Mucosa of stomach (tissue), 1 donor: ENCODE measurements around the gene MLLT3.

Experiments
- H3K27me3 ChIP-seq: one replicate; pipeline ENCODE4 v1.7.0; 2013; ENCODE audit warnings: mild to moderate bottlenecking, low read length; ENCODE audit not compliant: control insufficient read depth, insufficient read depth
- H3K36me3 ChIP-seq: one replicate; pipeline ENCODE4 v1.7.0; 2013; ENCODE audit warnings: low read length; ENCODE audit not compliant: control insufficient read depth, insufficient read depth
- H3K4me1 ChIP-seq: one replicate; pipeline ENCODE4 v1.7.0; 2013; ENCODE audit warnings: mild to moderate bottlenecking, low read length; ENCODE audit not compliant: control insufficient read depth, insufficient read depth
- H3K4me3 ChIP-seq: one replicate; pipeline ENCODE4 v1.7.0; 2013; ENCODE audit warnings: low read length
- H3K9ac ChIP-seq: one replicate; pipeline ENCODE4 v1.7.0; 2013; ENCODE audit warnings: mild to moderate bottlenecking, low read length, moderate library complexity
- H3K9me3 ChIP-seq: one replicate; pipeline ENCODE4 v1.7.0; 2013; ENCODE audit warnings: mild to moderate bottlenecking, low read length, moderate library complexity; ENCODE audit not compliant: control insufficient read depth
- donor health status: Pancreatic carcinoma.

MLLT3 gene

GRCh38 chr9:20406344-20406743, 216.0 kb downstream of the MLLT3 start:
- no peaks in the 10 kb centered on the region for H3K9me3 ChIP-seq
- peaks cover 11% of the 10 kb centered on the region for H3K4me1 ChIP-seq
- no peaks in the 10 kb centered on the region for H3K27me3 ChIP-seq
- no peak overlapping the region for H3K9ac ChIP-seq
- H3K4me3 ChIP-seq, result no peak overlapping the region
- no peaks in the 10 kb centered on the region for H3K36me3 ChIP-seq

- peaks cover 11% of the 10 kb centered on the region for H3K4me1 ChIP-seq
Observed at GRCh38 chr9:20405616-20406015, 216.7 kb downstream of the MLLT3 start.

GRCh38 chr9:20405078-20405477, 217.2 kb downstream of the MLLT3 start:
- peaks cover 11% of the 10 kb centered on the region for H3K4me1 ChIP-seq
- H3K27me3 ChIP-seq, result no peaks in the 10 kb centered on the region
- no peak overlapping the region for H3K4me3 ChIP-seq
- H3K9ac ChIP-seq, result no peak overlapping the region
- H3K9me3 ChIP-seq, result no peaks in the 10 kb centered on the region
- no peaks in the 10 kb centered on the region for H3K36me3 ChIP-seq

More at GRCh38 chr9:20405616-20406015, 216.7 kb downstream of the MLLT3 start:
- H3K9ac ChIP-seq, result no peak overlapping the region
- no peak overlapping the region for H3K4me3 ChIP-seq
- H3K27me3 ChIP-seq, result no peaks in the 10 kb centered on the region
- no peaks in the 10 kb centered on the region for H3K36me3 ChIP-seq
- H3K9me3 ChIP-seq, result no peaks in the 10 kb centered on the region

GRCh38 chr9:20404192-20404813, 218.0 kb downstream of the MLLT3 start:
- Histone ChIP-seq H3K36me3 (no peaks in the 10 kb centered on the region), H3K4me3 (no peak overlapping the region), H3K9me3 (no peaks in the 10 kb centered on the region), H3K9ac (no peak overlapping the region), H3K4me1 (peaks cover 12% of the 10 kb centered on the region), H3K27me3 (no peaks in the 10 kb centered on the region)

GRCh38 chr9:20403346-20403745, 219.0 kb downstream of the MLLT3 start:
- H3K27me3 ChIP-seq, result no peaks in the 10 kb centered on the region
- H3K9ac ChIP-seq, result no peak overlapping the region
- H3K4me1 ChIP-seq, result peaks cover 9% of the 10 kb centered on the region
- no peak overlapping the region for H3K4me3 ChIP-seq
- no peaks in the 10 kb centered on the region for H3K36me3 ChIP-seq
- no peaks in the 10 kb centered on the region for H3K9me3 ChIP-seq

- Histone ChIP-seq H3K4me3 (no peak overlapping the region), H3K36me3 (no peaks in the 10 kb centered on the region), H3K9me3 (no peaks in the 10 kb centered on the region), H3K4me1 (peaks cover 9% of the 10 kb centered on the region), H3K9ac (no peak overlapping the region), H3K27me3 (no peaks in the 10 kb centered on the region)
Observed at GRCh38 chr9:20402273-20402875, 219.9 kb downstream of the MLLT3 start.

GRCh38 chr9:20398536-20399338, 223.6 kb downstream of the MLLT3 start:
- H3K9ac ChIP-seq, result no peak overlapping the region
- H3K4me3 ChIP-seq, result no peak overlapping the region
- no peaks in the 10 kb centered on the region for H3K9me3 ChIP-seq
- no peaks in the 10 kb centered on the region for H3K27me3 ChIP-seq
- H3K36me3 ChIP-seq, result no peaks in the 10 kb centered on the region
- peaks cover 9% of the 10 kb centered on the region for H3K4me1 ChIP-seq

GRCh38 chr9:20397348-20397747, 225.0 kb downstream of the MLLT3 start:
- Histone ChIP-seq H3K9me3 (no peaks in the 10 kb centered on the region), H3K4me3 (no peak overlapping the region), H3K27me3 (no peaks in the 10 kb centered on the region), H3K4me1 (peaks cover 4% of the 10 kb centered on the region), H3K36me3 (no peaks in the 10 kb centered on the region), H3K9ac (no peak overlapping the region)

GRCh38 chr9:20396509-20396908, 225.8 kb downstream of the MLLT3 start:
- H3K9me3 ChIP-seq, result no peaks in the 10 kb centered on the region
- peaks cover 4% of the 10 kb centered on the region for H3K4me1 ChIP-seq
- no peak overlapping the region for H3K9ac ChIP-seq
- H3K36me3 ChIP-seq, result no peaks in the 10 kb centered on the region
- H3K4me3 ChIP-seq, result no peak overlapping the region
- H3K27me3 ChIP-seq, result no peaks in the 10 kb centered on the region

- no peaks in the 10 kb centered on the region for H3K9me3 ChIP-seq
- no peaks in the 10 kb centered on the region for H3K27me3 ChIP-seq
- no peak overlapping the region for H3K9ac ChIP-seq
- H3K4me1 ChIP-seq, result peaks cover 12% of the 10 kb centered on the region
- H3K36me3 ChIP-seq, result no peaks in the 10 kb centered on the region
- no peak overlapping the region for H3K4me3 ChIP-seq
Observed at GRCh38 chr9:20395651-20396050, 226.6 kb downstream of the MLLT3 start.

GRCh38 chr9:20394969-20395368, 227.3 kb downstream of the MLLT3 start:
- Histone ChIP-seq H3K9me3 (no peaks in the 10 kb centered on the region), H3K9ac (no peak overlapping the region), H3K36me3 (no peaks in the 10 kb centered on the region), H3K4me3 (no peak overlapping the region), H3K4me1 (peaks cover 13% of the 10 kb centered on the region), H3K27me3 (no peaks in the 10 kb centered on the region)

- Histone ChIP-seq H3K36me3 (no peaks in the 10 kb centered on the region), H3K4me1 (peaks cover 11% of the 10 kb centered on the region), H3K27me3 (no peaks in the 10 kb centered on the region), H3K9me3 (no peaks in the 10 kb centered on the region), H3K9ac (no peak overlapping the region), H3K4me3 (no peak overlapping the region)
Observed at GRCh38 chr9:20391208-20391607, 231.1 kb downstream of the MLLT3 start.
